GM18517 (cell line): Measurements from ENCODE around the gene IL17F.

Source experiments
- ATAC-seq: cut with Tn5 transposase; IDR thresholded peaks from one replicate; pipeline ENCODE4 v1.9.1; 2021; ENCODE audit warnings: mild to moderate bottlenecking, moderate library complexity; ENCODE audit not compliant: unreplicated experiment

The IL17F gene

GRCh38 chr6:52195886-52196285 lies 48.4 kb downstream of the IL17F start:
- ATAC-seq = no peak

GRCh38 chr6:52191824-52192223 lies 52.5 kb downstream of the IL17F start:
- ATAC-seq = no peak

DNA sequence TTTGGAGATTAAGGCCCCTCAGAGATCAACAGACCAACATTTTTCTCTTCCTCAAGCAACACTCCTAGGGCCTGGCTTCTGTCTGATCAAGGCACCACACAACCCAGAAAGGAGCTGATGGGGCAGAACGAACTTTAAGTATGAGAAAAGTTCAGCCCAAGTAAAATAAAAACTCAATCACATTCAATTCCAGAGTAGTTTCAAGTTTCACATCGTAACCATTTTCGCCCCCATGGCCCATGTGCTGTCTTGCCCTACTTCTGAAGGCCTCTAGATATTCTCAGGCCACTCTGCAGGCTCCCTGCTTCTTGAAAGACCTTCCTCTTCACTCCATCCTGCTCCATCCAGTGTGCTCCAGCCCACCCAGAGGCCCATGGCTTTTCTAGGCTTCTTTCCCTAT lies 53.9 kb downstream of the IL17F start:
- ATAC-seq = no peak

DNA sequence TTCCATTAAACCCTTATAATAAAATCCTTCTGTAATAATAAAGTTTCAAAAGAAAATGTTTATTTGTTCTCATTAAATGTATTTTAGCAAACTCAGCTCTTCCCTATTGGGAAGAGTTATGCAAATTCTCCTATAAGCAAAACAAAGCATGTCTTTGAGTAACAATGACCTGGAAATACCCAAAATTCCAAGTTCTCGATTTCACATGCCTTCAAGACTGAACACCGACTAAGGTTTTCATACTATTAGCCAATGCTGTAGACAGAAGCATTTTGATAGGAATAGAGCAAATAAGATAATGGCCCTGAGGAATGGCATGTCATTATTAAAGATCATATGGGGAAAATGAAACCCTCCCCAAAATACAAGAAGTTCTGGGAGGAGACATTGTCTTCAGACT lies 54.3 kb downstream of the IL17F start:
- no peak for ATAC-seq

- ATAC-seq = no peak
Observed at GRCh38 chr6:52187098-52187497, 57.2 kb downstream of the IL17F start.
